GM12878 (cell line): ENCODE results near the gene PLEKHA6. TPM values are rescaled to one million over a fixed set of nuclear protein-coding genes. Genes with fewer than 3 reads are reported as not detected.

ENCODE experiments used
- ATAC-seq: fragments of 200-7000 bp; cut with Tn5 transposase; 3 replicates; pipeline ENCODE4 v1.9.1; 2020; ENCODE audit warnings: mild to moderate bottlenecking, moderate library complexity
- BruUV-seq: library from RNA; stranded (reverse); fragments of 400-500 nt; replicated peaks from 2 replicates; lab custom pipeline; 2021; lab: Mats Ljungman, UMichigan
- CTCF ChIA-PET: fragments of 300-600 bp; sonication (Branson Sonifier 250); formaldehyde crosslinking; extraction: SDS; loops from one replicate; lab custom pipeline; 2021; ENCODE audit warnings: inconsistent platforms; lab: Yijun Ruan, JAX
- POLR2A ChIA-PET: fragments of 350-600 bp; formaldehyde crosslinking; extraction: SDS; loops from one replicate; lab custom pipeline; 2021; ENCODE audit warnings: inconsistent platforms; lab: Charles Lee
- RAD21 ChIA-PET: fragments of 300-600 bp; sonication (Branson Sonifier 250); formaldehyde crosslinking; loops from one replicate; lab custom pipeline; 2023; ENCODE audit warnings: antibody characterized with exemption; ENCODE audit not compliant: unreplicated experiment; lab: Charles Lee
- SMC1A ChIA-PET: fragments of 300-600 bp; sonication (Branson Sonifier 250); formaldehyde crosslinking; loops from one replicate; lab custom pipeline; 2023; ENCODE audit not compliant: unreplicated experiment, uncharacterized antibody; lab: Charles Lee
- DNase-seq: peaks from one replicate; pipeline ENCODE4 v3.0.0-alpha.2; 2011; ENCODE audit warnings: low read depth, low spot score
- FAIRE-seq: peaks from 3 replicates; lab custom pipeline; 2011; peaks lifted over from hg19 to GRCh38; lab: Jason Lieb, UNC
- H2AFZ ChIP-seq: 2 replicates; pipeline ENCODE4 v1.6.0; 2011; ENCODE audit warnings: low read depth, low read length, control low read depth; ENCODE audit not compliant: control insufficient read depth
- H3K27ac ChIP-seq: 2 replicates; pipeline ENCODE4 v1.5.1; 2011; ENCODE audit warnings: control low read depth; ENCODE audit not compliant: control insufficient read depth, insufficient read depth
- H3K27me3 ChIP-seq, 2 experiments: replicated peaks in 1 of 2; 2 replicates each; pipeline versions ENCODE4 v1.6.0 to v1.6.1; 2011; ENCODE audit warnings: low read length in 1 of 2; ENCODE audit not compliant: control insufficient read depth in 2 of 2, insufficient read depth in 2 of 2
- H3K36me3 ChIP-seq, 2 experiments: 2 replicates each; pipeline ENCODE4 v1.5.1; 2011; ENCODE audit warnings: low read length in 1 of 2; ENCODE audit not compliant: control insufficient read depth in 2 of 2, insufficient read depth in 2 of 2
- H3K4me1 ChIP-seq: 2 replicates; pipeline ENCODE4 v1.6.1; 2011; ENCODE audit warnings: mild to moderate bottlenecking, low read length, moderate library complexity, mixed read lengths; ENCODE audit not compliant: control insufficient read depth, insufficient read depth
- H3K4me2 ChIP-seq: 2 replicates; pipeline ENCODE4 v1.6.0; 2011; ENCODE audit warnings: control low read depth; ENCODE audit not compliant: control insufficient read depth, insufficient read depth
- H3K4me3 ChIP-seq: fragments of 200-600 bp; sonication (generic); 2 replicates; pipeline ENCODE4 v1.5.1; 2016
- H3K79me2 ChIP-seq: 2 replicates; pipeline ENCODE4 v1.6.0; 2011; ENCODE audit warnings: low read length; ENCODE audit not compliant: control insufficient read depth, insufficient read depth
- H3K9ac ChIP-seq: 2 replicates; pipeline ENCODE4 v1.8.0; 2011; ENCODE audit warnings: low read length, control low read depth, mixed read lengths; ENCODE audit not compliant: control insufficient read depth, insufficient read depth
- H3K9me3 ChIP-seq: replicated peaks from 3 replicates; pipeline ENCODE4 v1.5.1; 2011; ENCODE audit warnings: mild to moderate bottlenecking, low read length; ENCODE audit not compliant: control insufficient read depth, insufficient read depth
- H4K20me1 ChIP-seq: 2 replicates; pipeline ENCODE4 v1.6.0; 2011; ENCODE audit not compliant: control insufficient read depth, insufficient read depth
- BCL11A ChIP-seq: IDR thresholded peaks from 2 replicates; pipeline ENCODE4 v1.6.1; 2011; ENCODE audit warnings: low read depth, low read length
- BCLAF1 ChIP-seq: fragments of 450-650 bp; IDR thresholded peaks from 2 replicates; pipeline ENCODE4 v1.6.1; 2017; ENCODE audit warnings: antibody characterized with exemption, mild to moderate bottlenecking, moderate library complexity
- CHD4 ChIP-seq: fragments of 200-600 bp; sonication (generic); IDR thresholded peaks from 2 replicates; pipeline ENCODE4 v1.6.1; 2016; ENCODE audit warnings: mild to moderate bottlenecking
- EZH2 ChIP-seq: IDR thresholded peaks from 2 replicates; pipeline ENCODE4 v1.6.1; 2012; ENCODE audit warnings: low read depth, mild to moderate bottlenecking, control low read depth, inconsistent platforms, low read length, borderline replicate concordance; ENCODE audit not compliant: control insufficient read depth
- MTA3 ChIP-seq: IDR thresholded peaks from 2 replicates; pipeline ENCODE4 v1.6.1; 2012; ENCODE audit warnings: low read length, inconsistent platforms, borderline replicate concordance
- MYB ChIP-seq: fragments of 150-350 bp; IDR thresholded peaks from 2 replicates; pipeline ENCODE4 v1.6.1; 2014; ENCODE audit warnings: mild to moderate bottlenecking, low read depth, low read length, borderline replicate concordance
- NFYA ChIP-seq: IDR thresholded peaks from 2 replicates; pipeline ENCODE4 v1.6.1; 2011; ENCODE audit warnings: low read depth, mild to moderate bottlenecking, low read length, improper control_type of control experiment, borderline replicate concordance
- POLR2AphosphoS5 ChIP-seq: IDR thresholded peaks from 2 replicates; pipeline ENCODE4 v1.6.1; 2011; ENCODE audit warnings: mild to moderate bottlenecking, low read length, inconsistent platforms
- SMARCA5 ChIP-seq: fragments of 450-650 bp; IDR thresholded peaks from 2 replicates; pipeline ENCODE4 v1.6.1; 2017; ENCODE audit warnings: mild to moderate bottlenecking
- SMC3 ChIP-seq: IDR thresholded peaks from 2 replicates; pipeline ENCODE4 v1.6.1; 2011; ENCODE audit warnings: low read length, improper control_type of control experiment, borderline replicate concordance
- TARDBP ChIP-seq: IDR thresholded peaks from 2 replicates; pipeline ENCODE4 v1.6.1; 2016; ENCODE audit warnings: borderline replicate concordance
- ZNF217 ChIP-seq: fragments of 450-650 bp; IDR thresholded peaks from 2 replicates; pipeline ENCODE4 v1.6.1; 2017; ENCODE audit warnings: antibody characterized with exemption, mild to moderate bottlenecking
- WGBS: methylation state at CpG from one replicate; pipeline ENCODE4 v1.1.6; 2016; ENCODE audit warnings: low lambda C conversion rate; ENCODE audit not compliant: insufficient replicate concordance, insufficient coverage; ENCODE audit errors: missing lambda C conversion rate; 5-methylcytosine and 5-hydroxymethylcytosine counted together
- in situ Hi-C: fragments of 300-500 bp; cut with MboI; formaldehyde crosslinking; loops from 9 replicates; pipeline ENCODE4 v1.14.3; 2018; ENCODE audit warnings: mixed read lengths
- intact Hi-C: fragments of 100-400 bp; cut with micrococcal nuclease; formaldehyde crosslinking; loops from one replicate; pipeline ENCODE4 v1.14.2; 2022; ENCODE audit not compliant: unreplicated experiment
- polyA plus RNA-seq, 11 experiments: library from polyadenylated mRNA; depleted of rRNA in 4 of 11; unstranded in 6 of 11; stranded (reverse) in 5 of 11; fragments of >200 nt; fragmentation: Nextera tagmentation in 4 of 11; fragmentation: Illumina TruSeq in 1 of 11; extraction: Ambion mirVana in 4 of 11; extraction: Trizol in 1 of 11; gene quantifications; 1 replicate in 1 of 11; 2 replicates in 10 of 11; pipeline versions ENCODE4 v1.2.1 to v1.2.3, GENCODE V29; 2011 to 2016; ENCODE audit warnings: inconsistent platforms in 2 of 11, missing spikeins in 2 of 11, low read depth in 1 of 11
- total RNA-seq, 4 experiments: library from RNA; depleted of rRNA in 3 of 4; stranded (reverse); fragments of >200 nt in 3 of 4; fragmentation: Illumina TruSeq in 1 of 4; extraction: Trizol in 1 of 4; gene quantifications; 2 replicates each; pipeline versions ENCODE4 v1.2.1 to v1.2.3, GENCODE V29; 2013 to 2021
- TF ChIP-seq, protein P1 (sequence below): IDR thresholded peaks from 2 replicates; pipeline ENCODE4 v1.6.1; 2011; ENCODE audit warnings: low read depth, low read length, improper control_type of control experiment, borderline replicate concordance
- TF ChIP-seq, protein P2 (sequence below): fragments of 450-650 bp; IDR thresholded peaks from 2 replicates; pipeline ENCODE4 v1.6.1; 2018; ENCODE audit warnings: mild to moderate bottlenecking, low read depth, moderate library complexity; ENCODE audit not compliant: partially characterized antibody
- TF ChIP-seq, protein P3 (sequence below): IDR thresholded peaks from 2 replicates; pipeline ENCODE4 v1.6.1; 2011; ENCODE audit warnings: low read depth, mild to moderate bottlenecking, low read length, moderate library complexity, borderline replicate concordance; ENCODE audit errors: extremely low read depth

Gene PLEKHA6
- total and polyA plus RNA-seq, 10 of the 15 experiments (the other 5 are each of a cell fraction or from before 2014, with no cell fraction given) = 0.04 to 0.81 (median 0.19) TPM; not detected in 4

DNA sequence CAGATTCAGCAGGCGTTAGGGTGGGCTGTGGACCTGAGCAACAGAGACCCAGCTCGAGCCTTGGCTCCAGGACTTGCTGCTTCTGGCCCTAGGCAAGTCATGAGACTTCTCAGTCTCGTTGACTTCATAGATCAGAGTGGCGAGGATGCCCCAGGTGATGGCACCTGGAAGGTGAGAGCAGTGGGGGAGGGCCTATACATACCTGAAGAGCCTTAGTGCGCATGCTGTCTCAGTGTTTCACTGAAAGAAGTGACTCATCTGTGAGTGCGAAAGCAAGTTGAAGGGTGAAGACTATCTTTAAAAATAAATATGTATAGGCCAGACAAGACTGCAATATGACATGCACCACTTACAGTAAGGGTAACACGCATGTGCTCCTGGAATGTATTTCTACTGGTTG lies 10.1 kb downstream of the PLEKHA6 start (continued):
- TF ChIP-seq, protein P1, sequence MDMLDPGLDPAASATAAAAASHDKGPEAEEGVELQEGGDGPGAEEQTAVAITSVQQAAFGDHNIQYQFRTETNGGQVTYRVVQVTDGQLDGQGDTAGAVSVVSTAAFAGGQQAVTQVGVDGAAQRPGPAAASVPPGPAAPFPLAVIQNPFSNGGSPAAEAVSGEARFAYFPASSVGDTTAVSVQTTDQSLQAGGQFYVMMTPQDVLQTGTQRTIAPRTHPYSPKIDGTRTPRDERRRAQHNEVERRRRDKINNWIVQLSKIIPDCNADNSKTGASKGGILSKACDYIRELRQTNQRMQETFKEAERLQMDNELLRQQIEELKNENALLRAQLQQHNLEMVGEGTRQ = no peak

GRCh38 chr1:204348722-204349121 lies 11.0 kb downstream of the PLEKHA6 start:
- H3K4me1 ChIP-seq = no peaks in the 10 kb centered on the region
- intact Hi-C loops = no loop called here
- H4K20me1 ChIP-seq = no peaks in the 10 kb centered on the region
- H3K4me2 ChIP-seq = no peak overlapping the region
- H3K4me3 ChIP-seq = no peak overlapping the region
- H3K9ac ChIP-seq = no peak overlapping the region
- POLR2A ChIA-PET = interaction anchor here (0.7 kb wide), 1 partner anchor 36 kb away, joined by 6 read pairs; no protein-coding TSS in a partner anchor
- no peaks in the 10 kb centered on the region for H3K79me2 ChIP-seq
- CTCF ChIA-PET = interaction anchor here (0.7 to 1.5 kb wide), 4 partner anchors 10 to 50 kb away, joined by 3 to 4 read pairs (median 3); no protein-coding TSS in a partner anchor
- DNase-seq (no peak), FAIRE-seq (no peak), ATAC-seq (peak; percentile 45)
- H3K9me3 ChIP-seq = no peaks in the 10 kb centered on the region
- WGBS = 30% methylated on average over 6 of the region's 6 CpGs
- H3K27ac ChIP-seq = no peak overlapping the region
- H3K27me3 ChIP-seq = peaks cover 1 to 2% of the 10 kb centered on the region in 2 experiments; a peak in 3 of 4 replicates
- SMC1A ChIA-PET = interaction anchor here (1.1 to 1.5 kb wide), 4 partner anchors 9 to 90 kb away, joined by 3 to 5 read pairs (median 3); no protein-coding TSS in a partner anchor
- RAD21 ChIA-PET = no interaction called here
- H2AFZ ChIP-seq = no peak overlapping the region
- no peaks in the 10 kb centered on the region for H3K36me3 ChIP-seq
- in situ Hi-C loops = no loop called here
- no TSS peak for BruUV-seq
- TF ChIP-seq, protein P2, sequence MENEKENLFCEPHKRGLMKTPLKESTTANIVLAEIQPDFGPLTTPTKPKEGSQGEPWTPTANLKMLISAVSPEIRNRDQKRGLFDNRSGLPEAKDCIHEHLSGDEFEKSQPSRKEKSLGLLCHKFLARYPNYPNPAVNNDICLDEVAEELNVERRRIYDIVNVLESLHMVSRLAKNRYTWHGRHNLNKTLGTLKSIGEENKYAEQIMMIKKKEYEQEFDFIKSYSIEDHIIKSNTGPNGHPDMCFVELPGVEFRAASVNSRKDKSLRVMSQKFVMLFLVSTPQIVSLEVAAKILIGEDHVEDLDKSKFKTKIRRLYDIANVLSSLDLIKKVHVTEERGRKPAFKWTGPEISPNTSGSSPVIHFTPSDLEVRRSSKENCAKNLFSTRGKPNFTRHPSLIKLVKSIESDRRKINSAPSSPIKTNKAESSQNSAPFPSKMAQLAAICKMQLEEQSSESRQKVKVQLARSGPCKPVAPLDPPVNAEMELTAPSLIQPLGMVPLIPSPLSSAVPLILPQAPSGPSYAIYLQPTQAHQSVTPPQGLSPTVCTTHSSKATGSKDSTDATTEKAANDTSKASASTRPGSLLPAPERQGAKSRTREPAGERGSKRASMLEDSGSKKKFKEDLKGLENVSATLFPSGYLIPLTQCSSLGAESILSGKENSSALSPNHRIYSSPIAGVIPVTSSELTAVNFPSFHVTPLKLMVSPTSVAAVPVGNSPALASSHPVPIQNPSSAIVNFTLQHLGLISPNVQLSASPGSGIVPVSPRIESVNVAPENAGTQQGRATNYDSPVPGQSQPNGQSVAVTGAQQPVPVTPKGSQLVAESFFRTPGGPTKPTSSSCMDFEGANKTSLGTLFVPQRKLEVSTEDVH = no peak
- TF ChIP-seq MTA3 (no peak), POLR2AphosphoS5 (no peak), NFYA (no peak), ZNF217 (no peak), BCL11A (no peak), SMARCA5 (no peak), CHD4 (no peak), EZH2 (no peak), MYB (no peak), SMC3 (no peak), BCLAF1 (no peak), TARDBP (no peak)
- TF ChIP-seq, protein P3, sequence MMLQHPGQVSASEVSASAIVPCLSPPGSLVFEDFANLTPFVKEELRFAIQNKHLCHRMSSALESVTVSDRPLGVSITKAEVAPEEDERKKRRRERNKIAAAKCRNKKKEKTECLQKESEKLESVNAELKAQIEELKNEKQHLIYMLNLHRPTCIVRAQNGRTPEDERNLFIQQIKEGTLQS = no peak
